DOHH2 (cell line): ENCODE measurements around the gene ATXN7L1.

Experiments used
- H3F3A ChIP-seq: fragments of 200-600 bp; sonication (generic), shearing (Covaris generic); 2 replicates; pipeline ENCODE4 v1.6.0; 2016; ENCODE audit warnings: antibody characterized with exemption, mild to moderate bottlenecking; ENCODE audit not compliant: control insufficient read depth, insufficient read depth
- H3K27ac ChIP-seq: fragments of 200-600 bp; sonication (generic); 2 replicates; pipeline ENCODE4 v1.5.1; 2014; ENCODE audit warnings: low read depth, mild to moderate bottlenecking, low read length, moderate library complexity
- H3K27me3 ChIP-seq: fragments of 200-600 bp; sonication (generic); 2 replicates; pipeline ENCODE4 v1.6.1; 2014; ENCODE audit warnings: mild to moderate bottlenecking, low read length, mixed read lengths; ENCODE audit not compliant: control insufficient read depth
- H3K36me3 ChIP-seq: fragments of 200-600 bp; sonication (generic); 2 replicates; pipeline ENCODE4 v1.6.1; 2014; ENCODE audit warnings: mild to moderate bottlenecking, low read length, moderate library complexity, mixed read lengths; ENCODE audit not compliant: control insufficient read depth
- H3K4me1 ChIP-seq: fragments of 200-600 bp; sonication (generic); 2 replicates; pipeline ENCODE4 v1.6.1; 2014; ENCODE audit warnings: mild to moderate bottlenecking, low read length, mixed read lengths; ENCODE audit not compliant: control insufficient read depth
- H3K4me2 ChIP-seq: fragments of 200-600 bp; sonication (generic); 2 replicates; pipeline ENCODE4 v1.6.0; 2014; ENCODE audit warnings: mild to moderate bottlenecking, low read length, moderate library complexity
- H3K4me3 ChIP-seq: fragments of 200-600 bp; sonication (generic); 2 replicates; pipeline ENCODE4 v1.5.1; 2014; ENCODE audit warnings: mild to moderate bottlenecking, low read length, mixed read lengths
- H3K79me2 ChIP-seq: fragments of 200-600 bp; sonication (generic); 2 replicates; pipeline ENCODE4 v1.6.1; 2014; ENCODE audit warnings: mild to moderate bottlenecking, low read length, mixed read lengths; ENCODE audit not compliant: control insufficient read depth
- H3K9me2 ChIP-seq: fragments of 200-600 bp; sonication (generic); replicated peaks from 2 replicates; pipeline ENCODE4 v1.6.1; 2014; ENCODE audit warnings: mild to moderate bottlenecking, low read length, mixed read lengths; ENCODE audit not compliant: control insufficient read depth
- H3K9me3 ChIP-seq: fragments of 200-600 bp; sonication (generic); 2 replicates; pipeline ENCODE4 v1.6.1; 2014; ENCODE audit warnings: antibody characterized with exemption, low read length, mixed read lengths; ENCODE audit not compliant: control insufficient read depth, insufficient read depth
- H4K20me1 ChIP-seq: fragments of 200-600 bp; sonication (generic); 2 replicates; pipeline ENCODE4 v1.6.0; 2014; ENCODE audit warnings: low read depth, mild to moderate bottlenecking, antibody characterized with exemption, low read length, moderate library complexity; ENCODE audit not compliant: control insufficient read depth, insufficient read depth
- EZH2phosphoT487 ChIP-seq: fragments of 200-600 bp; sonication (generic); IDR thresholded peaks from 2 replicates; pipeline ENCODE4 v1.6.1; 2017; ENCODE audit warnings: borderline replicate concordance, mild to moderate bottlenecking, antibody characterized with exemption, low read length, moderate library complexity, mixed read lengths
- TF ChIP-seq, protein P1 (sequence below): fragments of 200-600 bp; sonication (generic); IDR thresholded peaks from one replicate; pipeline ENCODE4 v1.5.1; 2014; ENCODE audit warnings: antibody characterized with exemption, mild to moderate bottlenecking, low read depth, low read length; ENCODE audit not compliant: poor library complexity, severe bottlenecking

ATXN7L1 gene

GRCh38 chr7:105857009-105857952 is 19.1 kb downstream of the ATXN7L1 start:
- Histone ChIP-seq H3K27ac (no peak overlapping the region), H3K79me2 (no peaks in the 10 kb centered on the region), H3K36me3 (no peaks in the 10 kb centered on the region), H3K4me3 (no peak overlapping the region), H3K4me2 (no peak overlapping the region), H3F3A (no peaks in the 10 kb centered on the region), H3K9me2 (no peaks in the 10 kb centered on the region), H3K27me3 (no peaks in the 10 kb centered on the region), H4K20me1 (no peaks in the 10 kb centered on the region), H3K4me1 (0 out of 2 replicates have a peak, but pooled peaks cover 4% of the 10 kb centered on the region), H3K9me3 (no peaks in the 10 kb centered on the region)
- TF ChIP-seq, protein P1, sequence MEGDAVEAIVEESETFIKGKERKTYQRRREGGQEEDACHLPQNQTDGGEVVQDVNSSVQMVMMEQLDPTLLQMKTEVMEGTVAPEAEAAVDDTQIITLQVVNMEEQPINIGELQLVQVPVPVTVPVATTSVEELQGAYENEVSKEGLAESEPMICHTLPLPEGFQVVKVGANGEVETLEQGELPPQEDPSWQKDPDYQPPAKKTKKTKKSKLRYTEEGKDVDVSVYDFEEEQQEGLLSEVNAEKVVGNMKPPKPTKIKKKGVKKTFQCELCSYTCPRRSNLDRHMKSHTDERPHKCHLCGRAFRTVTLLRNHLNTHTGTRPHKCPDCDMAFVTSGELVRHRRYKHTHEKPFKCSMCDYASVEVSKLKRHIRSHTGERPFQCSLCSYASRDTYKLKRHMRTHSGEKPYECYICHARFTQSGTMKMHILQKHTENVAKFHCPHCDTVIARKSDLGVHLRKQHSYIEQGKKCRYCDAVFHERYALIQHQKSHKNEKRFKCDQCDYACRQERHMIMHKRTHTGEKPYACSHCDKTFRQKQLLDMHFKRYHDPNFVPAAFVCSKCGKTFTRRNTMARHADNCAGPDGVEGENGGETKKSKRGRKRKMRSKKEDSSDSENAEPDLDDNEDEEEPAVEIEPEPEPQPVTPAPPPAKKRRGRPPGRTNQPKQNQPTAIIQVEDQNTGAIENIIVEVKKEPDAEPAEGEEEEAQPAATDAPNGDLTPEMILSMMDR: no peak
- TF ChIP-seq EZH2phosphoT487: no peak

GRCh38 chr7:105854498-105854897 is 21.9 kb downstream of the ATXN7L1 start:
- Histone ChIP-seq H4K20me1 (no peaks in the 10 kb centered on the region), H3K4me3 (no peak overlapping the region), H3K9me2 (no peaks in the 10 kb centered on the region), H3K27me3 (no peaks in the 10 kb centered on the region), H3K4me2 (no peak overlapping the region), H3K4me1 (peaks cover 11% of the 10 kb centered on the region), H3F3A (no peaks in the 10 kb centered on the region), H3K27ac (no peak overlapping the region), H3K9me3 (no peaks in the 10 kb centered on the region), H3K79me2 (no peaks in the 10 kb centered on the region), H3K36me3 (no peaks in the 10 kb centered on the region)
- TF ChIP-seq, protein P1: no peak

DNA sequence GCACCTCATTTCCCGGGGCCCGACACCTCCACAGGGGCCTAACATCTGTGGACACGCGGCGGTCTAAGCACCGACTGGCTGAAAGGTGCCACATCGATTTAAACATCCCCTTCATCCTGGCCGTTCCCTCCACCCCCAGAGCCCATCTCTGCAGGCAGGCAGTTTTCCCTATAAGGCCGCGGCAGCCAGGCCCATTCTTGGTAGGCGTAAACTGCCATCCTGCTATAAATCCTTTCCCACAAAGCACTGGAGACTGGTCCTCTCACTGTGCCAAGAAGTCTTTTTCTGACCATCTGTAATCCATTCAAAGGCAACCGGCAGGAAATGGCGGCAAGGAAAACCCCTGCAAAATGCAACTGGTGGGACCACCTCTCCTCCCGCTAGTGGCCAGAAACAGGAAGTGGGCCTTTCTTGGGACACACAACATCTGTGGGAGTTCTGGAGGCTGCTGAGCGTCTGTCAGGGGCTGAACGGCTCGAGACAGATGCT is 22.4 kb downstream of the ATXN7L1 start:
- H4K20me1 ChIP-seq: no peaks in the 10 kb centered on the region
- no peaks in the 10 kb centered on the region for H3K9me3 ChIP-seq
- H3F3A ChIP-seq: no peaks in the 10 kb centered on the region
- H3K27ac ChIP-seq: no peak overlapping the region
- no peaks in the 10 kb centered on the region for H3K79me2 ChIP-seq
- H3K4me2 ChIP-seq: no peak overlapping the region
- no peak overlapping the region for H3K4me3 ChIP-seq
- no peaks in the 10 kb centered on the region for H3K27me3 ChIP-seq
- no peaks in the 10 kb centered on the region for H3K9me2 ChIP-seq
- TF ChIP-seq, protein P1: no peak
- no peak for TF ChIP-seq EZH2phosphoT487
- H3K36me3 ChIP-seq: no peaks in the 10 kb centered on the region
- peaks cover 11% of the 10 kb centered on the region for H3K4me1 ChIP-seq
